ENCODE measurements around the gene MRPS6.

Gene MRPS6

GRCh38 chr21:34100790-34101189 is 27.4 kb downstream of the MRPS6 start:
- DNase-seq, result no peak

- DNase-seq, result no peak
These were observed 32.7 kb downstream of the MRPS6 start for GRCh38 chr21:34105947-34106541.

- no peak for DNase-seq
These were observed 34.2 kb downstream of the MRPS6 start for GRCh38 chr21:34107606-34108005.

GRCh38 chr21:34109075-34109474 is 35.7 kb downstream of the MRPS6 start:
- no peak for DNase-seq

GRCh38 chr21:34110594-34111202 is 37.3 kb downstream of the MRPS6 start:
- DNase-seq, result no peak

- DNase-seq, result no peak
These were observed 39.1 kb downstream of the MRPS6 start for GRCh38 chr21:34112316-34113033.

GRCh38 chr21:34113842-34114241 is 40.5 kb downstream of the MRPS6 start:
- no peak for DNase-seq

GRCh38 chr21:34115160-34115559 is 41.8 kb downstream of the MRPS6 start:
- DNase-seq, result no peak

- no peak for DNase-seq
These were observed 43.2 kb downstream of the MRPS6 start for GRCh38 chr21:34116569-34116968.

- no peak for DNase-seq
These were observed 47.5 kb downstream of the MRPS6 start for GRCh38 chr21:34120867-34121266.

GRCh38 chr21:34122047-34122446 is 48.7 kb downstream of the MRPS6 start:
- DNase-seq, result no peak

- DNase-seq, result no peak
These were observed 50.2 kb downstream of the MRPS6 start for GRCh38 chr21:34123609-34124008.

GRCh38 chr21:34126269-34126668 is 52.9 kb downstream of the MRPS6 start:
- peak; percentile 41 for DNase-seq

GRCh38 chr21:34126691-34127090 is 53.3 kb downstream of the MRPS6 start:
- peak; percentile 33 for DNase-seq

- DNase-seq, result no peak
These were observed 54.7 kb downstream of the MRPS6 start for GRCh38 chr21:34128124-34128523.

- DNase-seq, result no peak
These were observed 55.3 kb downstream of the MRPS6 start for GRCh38 chr21:34128674-34129038.

GRCh38 chr21:34129039-34129891 is 55.9 kb downstream of the MRPS6 start:
- peak; percentile 92 for DNase-seq

GRCh38 chr21:34129901-34130715 is 56.7 kb downstream of the MRPS6 start:
- DNase-seq, result peak; percentile 51

- no peak for DNase-seq
These were observed 57.3 kb downstream of the MRPS6 start for GRCh38 chr21:34130716-34130985.

- peak; percentile 31 for DNase-seq
These were observed 58.2 kb downstream of the MRPS6 start for GRCh38 chr21:34131586-34131985.

GRCh38 chr21:34132202-34132601 is 58.8 kb downstream of the MRPS6 start:
- no peak for DNase-seq

GRCh38 chr21:34132926-34133325 is 59.5 kb downstream of the MRPS6 start:
- no peak for DNase-seq

GRCh38 chr21:34133392-34133791 is 60.0 kb downstream of the MRPS6 start:
- DNase-seq, result no peak
